GM10266 (cell line): ENCODE results near the gene HOXD9.

Experiments
- DNase-seq: peaks from one replicate; pipeline ENCODE4 v3.0.0; 2012; ENCODE audit errors: extremely low spot score
- TF ChIP-seq, protein P1 (sequence below): IDR thresholded peaks from 2 replicates; pipeline ENCODE4 v1.5.1; 2012; ENCODE audit warnings: mild to moderate bottlenecking, low read depth; ENCODE audit not compliant: control insufficient read depth, insufficient read depth; ENCODE audit errors: missing control alignments

Gene HOXD9

DNA sequence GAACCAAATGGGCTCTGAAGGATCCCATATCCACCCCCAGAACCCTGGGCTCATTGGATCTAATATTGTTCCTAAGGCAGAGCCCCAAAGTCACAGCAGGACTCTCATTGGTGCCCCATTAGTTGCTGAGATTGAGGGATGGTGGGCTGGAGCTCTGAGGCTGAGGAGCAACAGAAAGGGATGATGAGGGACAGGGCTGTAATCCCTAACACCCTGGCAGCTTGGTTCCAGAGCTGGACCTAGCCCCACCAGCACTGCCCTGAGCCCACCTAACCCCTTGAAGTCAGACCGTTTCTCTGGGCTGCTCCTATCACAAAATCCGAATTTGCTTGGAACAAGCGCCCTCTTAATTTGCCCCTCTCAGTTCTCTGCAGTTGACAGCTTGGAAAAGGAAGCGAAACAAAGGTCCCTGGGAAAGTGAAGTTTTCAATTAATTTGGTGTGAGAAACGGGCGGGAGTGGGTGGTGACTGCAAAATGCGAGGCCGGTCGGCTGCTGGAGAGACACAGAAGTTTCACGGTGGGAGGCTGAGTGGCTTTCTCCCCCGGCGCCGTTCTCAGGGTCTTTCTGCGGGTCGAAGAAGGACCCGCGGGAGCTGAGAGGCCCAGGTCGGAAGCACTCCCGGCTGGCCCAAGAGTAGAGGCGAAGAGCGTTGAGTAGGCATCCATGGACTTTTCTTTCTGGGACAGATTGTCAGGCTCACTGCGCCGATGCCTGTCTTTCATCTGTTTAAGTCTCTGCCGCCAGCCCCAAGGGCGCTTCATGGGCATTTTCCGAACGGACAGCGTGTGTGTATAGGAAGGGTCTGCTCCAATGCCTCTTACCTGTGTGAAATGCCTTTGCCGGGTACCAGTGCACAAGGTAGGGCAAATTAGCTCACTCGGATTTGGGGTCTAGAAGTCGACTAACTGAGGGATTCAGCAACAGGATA is 30.9 kb upstream of the HOXD9 start:
- no peak for DNase-seq
- TF ChIP-seq, protein P1, sequence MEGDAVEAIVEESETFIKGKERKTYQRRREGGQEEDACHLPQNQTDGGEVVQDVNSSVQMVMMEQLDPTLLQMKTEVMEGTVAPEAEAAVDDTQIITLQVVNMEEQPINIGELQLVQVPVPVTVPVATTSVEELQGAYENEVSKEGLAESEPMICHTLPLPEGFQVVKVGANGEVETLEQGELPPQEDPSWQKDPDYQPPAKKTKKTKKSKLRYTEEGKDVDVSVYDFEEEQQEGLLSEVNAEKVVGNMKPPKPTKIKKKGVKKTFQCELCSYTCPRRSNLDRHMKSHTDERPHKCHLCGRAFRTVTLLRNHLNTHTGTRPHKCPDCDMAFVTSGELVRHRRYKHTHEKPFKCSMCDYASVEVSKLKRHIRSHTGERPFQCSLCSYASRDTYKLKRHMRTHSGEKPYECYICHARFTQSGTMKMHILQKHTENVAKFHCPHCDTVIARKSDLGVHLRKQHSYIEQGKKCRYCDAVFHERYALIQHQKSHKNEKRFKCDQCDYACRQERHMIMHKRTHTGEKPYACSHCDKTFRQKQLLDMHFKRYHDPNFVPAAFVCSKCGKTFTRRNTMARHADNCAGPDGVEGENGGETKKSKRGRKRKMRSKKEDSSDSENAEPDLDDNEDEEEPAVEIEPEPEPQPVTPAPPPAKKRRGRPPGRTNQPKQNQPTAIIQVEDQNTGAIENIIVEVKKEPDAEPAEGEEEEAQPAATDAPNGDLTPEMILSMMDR = no peak

DNA sequence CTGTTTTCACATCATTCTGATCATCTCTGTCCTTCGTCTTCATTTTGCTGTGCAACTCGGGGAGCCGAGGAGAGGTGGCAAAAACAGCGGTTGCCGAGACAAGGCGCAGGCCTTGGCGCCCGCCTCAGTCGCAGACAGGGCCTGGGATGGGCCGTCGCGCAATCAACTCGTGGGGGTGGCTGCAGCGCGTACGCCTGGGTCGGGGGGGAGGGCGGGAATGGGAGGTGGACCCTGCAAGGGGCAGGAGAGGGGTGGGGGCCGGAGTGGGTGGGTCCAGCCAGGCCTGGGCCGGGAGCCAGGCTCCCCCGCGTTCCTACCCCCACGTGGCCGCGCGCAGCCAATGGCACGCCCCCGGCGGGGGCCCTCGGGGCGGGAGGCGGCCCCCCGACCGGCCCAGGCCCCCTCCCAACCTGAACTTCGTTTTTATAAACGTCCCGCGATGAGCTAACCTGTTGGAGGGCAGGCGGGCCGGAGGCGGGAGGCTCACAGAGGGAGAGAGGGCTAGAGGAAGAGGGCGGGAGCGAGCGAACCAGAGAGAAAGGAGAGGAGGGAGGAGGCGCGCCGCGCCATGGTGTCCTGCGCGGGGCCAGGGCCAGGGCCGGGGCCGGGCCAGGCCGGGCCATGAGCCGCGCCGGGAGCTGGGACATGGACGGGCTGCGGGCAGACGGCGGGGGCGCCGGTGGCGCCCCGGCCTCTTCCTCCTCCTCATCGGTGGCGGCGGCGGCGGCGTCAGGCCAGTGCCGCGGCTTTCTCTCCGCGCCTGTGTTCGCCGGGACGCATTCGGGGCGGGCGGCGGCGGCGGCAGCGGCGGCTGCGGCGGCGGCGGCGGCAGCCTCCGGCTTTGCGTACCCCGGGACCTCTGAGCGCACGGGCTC is 30.0 kb upstream of the HOXD9 start, which contains the start of gene HOXD13:
TSS of gene HOXD13 (plus strand) at position 452 of the 875 bp plus-strand sequence. CDS start at position 622, 170 bp downstream.
- TF ChIP-seq, protein P1 = no peak
- peak; percentile 31 for DNase-seq

DNA sequence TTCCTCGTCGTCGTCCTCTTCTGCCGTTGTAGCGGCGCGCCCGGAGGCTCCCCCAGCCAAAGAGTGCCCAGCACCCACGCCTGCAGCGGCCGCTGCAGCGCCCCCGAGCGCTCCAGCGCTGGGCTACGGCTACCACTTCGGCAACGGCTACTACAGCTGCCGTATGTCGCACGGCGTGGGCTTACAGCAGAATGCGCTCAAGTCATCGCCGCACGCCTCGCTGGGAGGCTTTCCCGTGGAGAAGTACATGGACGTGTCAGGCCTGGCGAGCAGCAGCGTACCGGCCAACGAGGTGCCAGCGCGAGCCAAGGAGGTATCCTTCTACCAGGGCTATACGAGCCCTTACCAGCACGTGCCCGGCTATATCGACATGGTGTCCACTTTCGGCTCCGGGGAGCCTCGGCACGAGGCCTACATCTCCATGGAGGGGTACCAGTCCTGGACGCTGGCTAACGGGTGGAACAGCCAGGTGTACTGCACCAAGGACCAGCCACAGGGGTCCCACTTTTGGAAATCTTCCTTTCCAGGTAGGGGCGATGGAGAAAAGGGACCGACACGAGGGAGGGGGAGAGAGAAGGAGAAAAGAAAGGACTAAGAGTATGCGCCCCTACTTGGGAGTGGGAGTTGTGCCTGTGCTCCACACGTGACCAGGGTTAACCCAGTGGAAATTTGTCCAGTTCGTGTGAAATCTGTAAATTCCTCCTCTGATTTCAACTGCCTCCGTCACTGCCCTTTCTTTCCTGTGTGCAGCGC is 29.2 kb upstream of the HOXD9 start:
- TF ChIP-seq, protein P1 = no peak
- DNase-seq = no peak

DNA sequence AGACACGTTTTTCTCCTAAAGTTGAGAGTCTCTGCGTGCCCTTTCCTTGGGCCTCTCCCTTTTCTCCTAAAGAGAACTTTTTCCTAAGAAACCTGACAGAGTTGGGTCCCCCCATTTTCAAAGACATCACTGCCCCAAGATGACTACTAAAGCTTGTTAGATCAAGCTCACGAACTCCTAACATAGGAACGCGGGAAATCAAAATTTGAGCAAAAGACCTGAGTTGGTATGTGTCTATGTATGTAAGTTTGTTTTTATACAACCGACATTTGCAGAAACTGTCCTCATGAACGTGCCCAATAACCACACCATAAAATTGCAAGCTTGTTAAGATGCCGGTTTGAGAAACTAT is 28.6 kb upstream of the HOXD9 start:
- TF ChIP-seq, protein P1 = no peak
- no peak for DNase-seq

DNA sequence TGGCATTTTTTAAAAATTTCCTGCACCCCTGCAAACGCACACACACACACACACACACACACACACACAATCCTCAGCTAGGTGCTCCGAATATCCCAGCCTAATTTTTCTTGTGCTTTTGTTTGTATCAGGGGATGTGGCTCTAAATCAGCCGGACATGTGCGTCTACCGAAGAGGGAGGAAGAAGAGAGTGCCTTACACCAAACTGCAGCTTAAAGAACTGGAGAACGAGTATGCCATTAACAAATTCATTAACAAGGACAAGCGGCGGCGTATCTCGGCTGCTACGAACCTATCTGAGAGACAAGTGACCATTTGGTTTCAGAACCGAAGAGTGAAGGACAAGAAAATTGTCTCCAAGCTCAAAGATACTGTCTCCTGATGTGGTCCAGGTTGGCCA is 28.2 kb upstream of the HOXD9 start:
- no peak for DNase-seq
- TF ChIP-seq, protein P1 = no peak

DNA sequence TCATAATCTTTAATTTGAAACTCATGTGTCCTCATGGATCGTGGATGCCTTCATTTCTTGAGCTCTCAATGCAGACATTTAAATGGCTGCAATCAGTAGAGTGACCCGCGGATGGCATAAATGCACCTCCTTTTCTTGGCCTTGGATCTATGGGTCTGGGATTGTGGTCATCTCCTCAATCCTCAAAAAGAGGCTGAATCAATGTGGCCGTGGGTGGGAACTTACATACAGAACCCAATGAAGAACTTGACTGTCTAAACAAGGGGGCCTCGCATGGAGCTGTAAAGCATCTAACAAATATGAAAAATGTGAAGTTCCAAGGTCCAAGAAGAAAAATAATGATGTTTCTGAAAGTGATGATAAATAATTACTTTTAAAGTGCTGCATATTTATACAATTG is 27.1 kb upstream of the HOXD9 start:
- no peak for DNase-seq
- TF ChIP-seq, protein P1 = no peak
